Neuronal stem cell (in vitro differentiated cells): Measurements from ENCODE around the gene AFAP1.

Experiments
- DNase-seq: peaks from one replicate; pipeline ENCODE4 v3.0.0-alpha.2; 2013; ENCODE audit warnings: low spot score
- H2AFZ ChIP-seq: one replicate; pipeline ENCODE4 v1.6.1; 2013; ENCODE audit warnings: mild to moderate bottlenecking, low read length, inconsistent platforms
- H2AK5ac ChIP-seq: 2 replicates; pipeline ENCODE4 v1.6.1; 2013; ENCODE audit warnings: low read depth, mild to moderate bottlenecking, inconsistent platforms, low read length, moderate library complexity, mixed read lengths
- H2BK120ac ChIP-seq: 2 replicates; pipeline ENCODE4 v1.6.1; 2013; ENCODE audit warnings: low read depth, mild to moderate bottlenecking, inconsistent platforms, low read length, moderate library complexity, mixed read lengths
- H2BK12ac ChIP-seq: one replicate; pipeline ENCODE4 v1.6.1; 2013; ENCODE audit warnings: low read length, inconsistent platforms
- H2BK15ac ChIP-seq: 2 replicates; pipeline ENCODE4 v1.6.1; 2013; ENCODE audit warnings: mild to moderate bottlenecking, low read length, inconsistent platforms, mixed read lengths
- H2BK5ac ChIP-seq: one replicate; pipeline ENCODE4 v1.6.1; 2013; ENCODE audit warnings: inconsistent platforms, mild to moderate bottlenecking, low read length, moderate library complexity
- H3K14ac ChIP-seq: one replicate; pipeline ENCODE4 v1.6.1; 2013; ENCODE audit warnings: low read length, inconsistent platforms
- H3K18ac ChIP-seq: 2 replicates; pipeline ENCODE4 v1.6.1; 2013; ENCODE audit warnings: low read length, inconsistent platforms
- H3K23ac ChIP-seq: 2 replicates; pipeline ENCODE4 v1.6.1; 2013; ENCODE audit warnings: low read depth, mild to moderate bottlenecking, mixed read lengths, low read length, inconsistent platforms; ENCODE audit not compliant: poor library complexity
- H3K27ac ChIP-seq: replicated peaks from 3 replicates; pipeline ENCODE4 v1.5.1; 2013; ENCODE audit warnings: low read length, inconsistent platforms
- H3K27me3 ChIP-seq, 3 experiments: 2 replicates each; pipeline ENCODE4 v1.6.1; 2013; ENCODE audit warnings: low read length in 3 of 3, mild to moderate bottlenecking in 2 of 3, inconsistent platforms in 1 of 3, low read depth in 1 of 3, mixed read lengths in 1 of 3, moderate library complexity in 1 of 3; ENCODE audit not compliant: control insufficient read depth in 3 of 3, insufficient read depth in 3 of 3
- H3K36me3 ChIP-seq, 2 donors: replicated peaks in 1 of 2; 2 replicates each; pipeline ENCODE4 v1.6.1; 2013; ENCODE audit warnings: low read length in 2 of 2; ENCODE audit not compliant: control insufficient read depth in 2 of 2, insufficient read depth in 2 of 2
- H3K4ac ChIP-seq: 2 replicates; pipeline ENCODE4 v1.6.1; 2013; ENCODE audit warnings: inconsistent platforms, mild to moderate bottlenecking, low read length, moderate library complexity
- H3K4me1 ChIP-seq, 2 donors: 1 replicate in 1 of 2; 2 replicates in 1 of 2; pipeline ENCODE4 v1.6.1; 2013; ENCODE audit warnings: low read length in 2 of 2, low read depth in 1 of 2; ENCODE audit not compliant: control insufficient read depth in 2 of 2, insufficient read depth in 1 of 2
- H3K4me2 ChIP-seq: one replicate; pipeline ENCODE4 v1.6.1; 2013; ENCODE audit warnings: mild to moderate bottlenecking, low read length, inconsistent platforms; ENCODE audit not compliant: insufficient read depth, poor library complexity, severe bottlenecking
- H3K4me3 ChIP-seq, 2 donors: 2 replicates each; pipeline ENCODE4 v1.5.1; 2013; ENCODE audit warnings: low read length in 2 of 2, mild to moderate bottlenecking in 2 of 2, inconsistent platforms in 1 of 2, moderate library complexity in 1 of 2
- H3K79me1 ChIP-seq: one replicate; pipeline ENCODE4 v1.6.1; 2013; ENCODE audit warnings: low read depth, mild to moderate bottlenecking, inconsistent platforms, low read length, moderate library complexity
- H3K9ac ChIP-seq: one replicate; pipeline ENCODE4 v1.6.1; 2013; ENCODE audit warnings: mild to moderate bottlenecking, low read depth, low read length, inconsistent platforms; ENCODE audit not compliant: poor library complexity
- H3K9me3 ChIP-seq, 2 donors: replicated peaks in 1 of 2; 2 replicates each; pipeline versions ENCODE3 to v1.6.1; 2013; ENCODE audit warnings: low read length in 2 of 2, mild to moderate bottlenecking in 2 of 2, inconsistent platforms in 1 of 2, low read depth in 1 of 2, mixed read lengths in 1 of 2, moderate library complexity in 1 of 2; ENCODE audit not compliant: control insufficient read depth in 2 of 2, insufficient read depth in 1 of 2
- H4K8ac ChIP-seq: one replicate; pipeline ENCODE4 v1.6.1; 2013; ENCODE audit warnings: low read depth, mild to moderate bottlenecking, inconsistent platforms, low read length, moderate library complexity
- H4K91ac ChIP-seq: one replicate; pipeline ENCODE4 v1.6.1; 2013; ENCODE audit warnings: low read length, low read depth, mild to moderate bottlenecking, inconsistent platforms; ENCODE audit not compliant: poor library complexity
- WGBS, 2 donors: extraction: QIAGEN DNeasy Blood & Tissue Kit; methylation state at CpG; one replicate each; pipeline ENCODE4 v1.1.7; 2013; ENCODE audit warnings: missing lambda C conversion rate in 2 of 2, mixed read lengths in 1 of 2; ENCODE audit not compliant: insufficient read length in 2 of 2, insufficient replicate concordance in 1 of 2; ENCODE audit errors: extremely low coverage in 2 of 2; 5-methylcytosine and 5-hydroxymethylcytosine counted together

The AFAP1 gene

DNA sequence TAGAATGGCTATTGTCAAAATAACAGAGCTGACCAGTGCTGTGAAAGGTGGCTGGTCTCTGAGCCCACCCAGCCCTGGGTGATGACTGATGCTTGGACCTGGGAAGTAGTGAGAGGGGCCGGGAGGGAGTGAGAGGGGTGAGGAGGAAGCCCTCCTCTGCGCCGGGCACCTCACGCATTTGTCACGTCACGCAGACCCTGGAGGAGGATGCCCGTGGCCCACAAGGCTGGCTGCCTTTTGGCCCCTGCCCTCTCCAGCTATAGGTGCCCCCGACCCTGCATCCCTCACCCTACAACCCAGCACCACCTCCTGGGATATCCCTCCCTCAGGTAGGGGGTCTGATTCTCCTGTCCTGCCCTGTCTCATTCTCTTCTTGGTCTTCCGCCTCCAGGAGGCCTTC lies 207.4 kb downstream of the AFAP1 start:
- Histone ChIP-seq H2BK120ac (no peak overlapping the region), H2AK5ac (no peak overlapping the region), H3K9ac (no peak overlapping the region), H3K79me1 (no peaks in the 10 kb centered on the region), H2BK5ac (no peak overlapping the region), H3K9me3 (no peaks in the 10 kb centered on the region), H4K91ac (no peak overlapping the region), H3K4me1 (peaks cover 0 to 3% of the 10 kb centered on the region in 2 donors), H3K27ac (no peak overlapping the region), H3K18ac (no peak overlapping the region), H3K23ac (peak overlapping the region; percentile 59), H4K8ac (no peak overlapping the region), H3K36me3 (no peaks in the 10 kb centered on the region), H2AFZ (no peak overlapping the region), H3K27me3 (peaks cover 0 to 19% (median 0%) of the 10 kb centered on the region in 3 experiments), H2BK12ac (no peak overlapping the region), H3K4ac (no peak overlapping the region), H3K4me3 (no peak overlapping the region), H3K4me2 (no peak overlapping the region), H3K14ac (no peak overlapping the region), H2BK15ac (no peak overlapping the region)
- no CpG with 5 or more reads among the region's 9 CpGs for WGBS, 2 donors
- DNase-seq, result no peak

- H3K14ac ChIP-seq, result no peak overlapping the region
- H4K91ac ChIP-seq, result no peak overlapping the region
- no peak overlapping the region for H2BK120ac ChIP-seq
- no peak overlapping the region for H3K23ac ChIP-seq
- no peak overlapping the region for H3K4me3 ChIP-seq
- no peak overlapping the region for H3K4me2 ChIP-seq
- no CpG with 5 or more reads among the region's 4 CpGs for WGBS, 2 donors
- no peak overlapping the region for H3K18ac ChIP-seq
- no peak overlapping the region for H3K27ac ChIP-seq
- H2AK5ac ChIP-seq, result no peak overlapping the region
- no peaks in the 10 kb centered on the region for H3K9me3 ChIP-seq
- DNase-seq, result no peak
- H2AFZ ChIP-seq, result no peak overlapping the region
- no peak overlapping the region for H4K8ac ChIP-seq
- H3K79me1 ChIP-seq, result no peaks in the 10 kb centered on the region
- no peak overlapping the region for H3K9ac ChIP-seq
- H3K4me1 ChIP-seq, result peaks cover 0 to 3% of the 10 kb centered on the region in 2 donors
- H2BK5ac ChIP-seq, result no peak overlapping the region
- H2BK12ac ChIP-seq, result no peak overlapping the region
- H3K27me3 ChIP-seq, result peaks cover 0 to 19% (median 0%) of the 10 kb centered on the region in 3 experiments
- no peaks in the 10 kb centered on the region for H3K36me3 ChIP-seq
- H2BK15ac ChIP-seq, result no peak overlapping the region
- H3K4ac ChIP-seq, result no peak overlapping the region
These were observed 208.2 kb downstream of the AFAP1 start for GRCh38 chr4:7731437-7731836.

DNA sequence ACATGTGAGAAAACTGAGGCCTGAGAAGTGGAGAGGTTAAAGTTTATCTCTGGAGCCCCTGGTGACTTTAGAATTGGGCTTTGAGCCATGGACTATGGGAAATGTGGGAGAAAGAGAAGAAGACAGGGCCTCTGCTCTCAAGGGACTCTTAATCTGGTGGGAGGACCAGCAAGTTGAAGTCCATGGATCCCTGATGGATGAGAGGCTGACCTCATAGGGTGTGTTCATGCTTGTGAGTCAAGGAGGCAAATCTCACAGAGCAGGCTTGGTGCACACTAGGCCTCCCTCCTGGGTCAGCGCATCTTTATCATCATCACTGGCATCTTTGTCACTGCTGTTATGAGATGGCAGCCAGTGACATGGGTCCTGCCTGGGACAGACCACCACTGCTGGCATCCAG lies 211.9 kb downstream of the AFAP1 start:
- Histone ChIP-seq H3K4me2 (no peak overlapping the region), H3K27me3 (peaks cover 0 to 4% (median 0%) of the 10 kb centered on the region in 3 experiments), H3K14ac (no peak overlapping the region), H3K4me1 (peaks cover 0 to 3% of the 10 kb centered on the region in 2 donors), H2BK120ac (no peak overlapping the region), H4K8ac (no peak overlapping the region), H2AFZ (no peak overlapping the region), H3K18ac (peak overlapping the region; percentile 27), H3K23ac (no peak overlapping the region), H4K91ac (no peak overlapping the region), H2BK15ac (no peak overlapping the region), H3K27ac (no peak overlapping the region), H3K9ac (no peak overlapping the region), H2BK12ac (no peak overlapping the region), H3K36me3 (no peaks in the 10 kb centered on the region), H2AK5ac (no peak overlapping the region), H3K9me3 (no peaks in the 10 kb centered on the region), H3K4me3 (no peak overlapping the region), H3K4ac (no peak overlapping the region), H2BK5ac (no peak overlapping the region), H3K79me1 (no peaks in the 10 kb centered on the region)
- no CpG with 5 or more reads among the region's 1 CpG for WGBS, 2 donors
- DNase-seq, result no peak

- DNase-seq, result no peak
- H3K27me3 ChIP-seq, result peaks cover 0 to 4% (median 0%) of the 10 kb centered on the region in 3 experiments
- H3K27ac ChIP-seq, result no peak overlapping the region
- H3K79me1 ChIP-seq, result no peaks in the 10 kb centered on the region
- no peak overlapping the region for H4K8ac ChIP-seq
- H3K23ac ChIP-seq, result peak overlapping the region; percentile 68
- H2BK15ac ChIP-seq, result no peak overlapping the region
- no peaks in the 10 kb centered on the region for H3K36me3 ChIP-seq
- H2BK12ac ChIP-seq, result no peak overlapping the region
- H3K14ac ChIP-seq, result no peak overlapping the region
- H4K91ac ChIP-seq, result no peak overlapping the region
- peak overlapping the region; percentile 33 for H3K18ac ChIP-seq
- no peak overlapping the region for H2BK120ac ChIP-seq
- no peak overlapping the region for H2AK5ac ChIP-seq
- H3K9ac ChIP-seq, result peak overlapping the region; percentile 14
- no CpG with 5 or more reads among the region's 22 CpGs for WGBS, 2 donors
- no peak overlapping the region for H2AFZ ChIP-seq
- H3K4ac ChIP-seq, result no peak overlapping the region
- no peaks in the 10 kb centered on the region for H3K9me3 ChIP-seq
- no peak overlapping the region for H3K4me3 ChIP-seq
- peaks cover 0 to 3% of the 10 kb centered on the region in 2 donors for H3K4me1 ChIP-seq
- no peak overlapping the region for H2BK5ac ChIP-seq
- no peak overlapping the region for H3K4me2 ChIP-seq
These were observed 212.8 kb downstream of the AFAP1 start for GRCh38 chr4:7726665-7727413.
